Neuronal stem cell (in vitro differentiated cells): ENCODE measurements around the gene KANSL1.
"Not testable (repeated sequence)": the region's sequence is repeated elsewhere in the genome, so short reads cannot be mapped to it uniquely, and the experiment has no call there.

Experiments used
- DNase-seq: peaks from one replicate; pipeline ENCODE4 v3.0.0-alpha.2; 2013; ENCODE audit warnings: low spot score
- H2AFZ ChIP-seq: one replicate; pipeline ENCODE4 v1.6.1; 2013; ENCODE audit warnings: mild to moderate bottlenecking, low read length, inconsistent platforms
- H2AK5ac ChIP-seq: 2 replicates; pipeline ENCODE4 v1.6.1; 2013; ENCODE audit warnings: low read depth, mild to moderate bottlenecking, inconsistent platforms, low read length, moderate library complexity, mixed read lengths
- H2BK120ac ChIP-seq: 2 replicates; pipeline ENCODE4 v1.6.1; 2013; ENCODE audit warnings: low read depth, mild to moderate bottlenecking, inconsistent platforms, low read length, moderate library complexity, mixed read lengths
- H2BK12ac ChIP-seq: one replicate; pipeline ENCODE4 v1.6.1; 2013; ENCODE audit warnings: low read length, inconsistent platforms
- H2BK15ac ChIP-seq: 2 replicates; pipeline ENCODE4 v1.6.1; 2013; ENCODE audit warnings: mild to moderate bottlenecking, low read length, inconsistent platforms, mixed read lengths
- H2BK5ac ChIP-seq: one replicate; pipeline ENCODE4 v1.6.1; 2013; ENCODE audit warnings: inconsistent platforms, mild to moderate bottlenecking, low read length, moderate library complexity
- H3K14ac ChIP-seq: one replicate; pipeline ENCODE4 v1.6.1; 2013; ENCODE audit warnings: low read length, inconsistent platforms
- H3K18ac ChIP-seq: 2 replicates; pipeline ENCODE4 v1.6.1; 2013; ENCODE audit warnings: low read length, inconsistent platforms
- H3K23ac ChIP-seq: 2 replicates; pipeline ENCODE4 v1.6.1; 2013; ENCODE audit warnings: low read depth, mild to moderate bottlenecking, mixed read lengths, low read length, inconsistent platforms; ENCODE audit not compliant: poor library complexity
- H3K27ac ChIP-seq: replicated peaks from 3 replicates; pipeline ENCODE4 v1.5.1; 2013; ENCODE audit warnings: low read length, inconsistent platforms
- H3K27me3 ChIP-seq, 3 experiments: 2 replicates each; pipeline ENCODE4 v1.6.1; 2013; ENCODE audit warnings: low read length in 3 of 3, mild to moderate bottlenecking in 2 of 3, inconsistent platforms in 1 of 3, low read depth in 1 of 3, mixed read lengths in 1 of 3, moderate library complexity in 1 of 3; ENCODE audit not compliant: control insufficient read depth in 3 of 3, insufficient read depth in 3 of 3
- H3K36me3 ChIP-seq, 2 donors: replicated peaks in 1 of 2; 2 replicates each; pipeline ENCODE4 v1.6.1; 2013; ENCODE audit warnings: low read length in 2 of 2; ENCODE audit not compliant: control insufficient read depth in 2 of 2, insufficient read depth in 2 of 2
- H3K4ac ChIP-seq: 2 replicates; pipeline ENCODE4 v1.6.1; 2013; ENCODE audit warnings: inconsistent platforms, mild to moderate bottlenecking, low read length, moderate library complexity
- H3K4me1 ChIP-seq, 2 donors: 1 replicate in 1 of 2; 2 replicates in 1 of 2; pipeline ENCODE4 v1.6.1; 2013; ENCODE audit warnings: low read length in 2 of 2, low read depth in 1 of 2; ENCODE audit not compliant: control insufficient read depth in 2 of 2, insufficient read depth in 1 of 2
- H3K4me2 ChIP-seq: one replicate; pipeline ENCODE4 v1.6.1; 2013; ENCODE audit warnings: mild to moderate bottlenecking, low read length, inconsistent platforms; ENCODE audit not compliant: insufficient read depth, poor library complexity, severe bottlenecking
- H3K4me3 ChIP-seq, 2 donors: 2 replicates each; pipeline ENCODE4 v1.5.1; 2013; ENCODE audit warnings: low read length in 2 of 2, mild to moderate bottlenecking in 2 of 2, inconsistent platforms in 1 of 2, moderate library complexity in 1 of 2
- H3K79me1 ChIP-seq: one replicate; pipeline ENCODE4 v1.6.1; 2013; ENCODE audit warnings: low read depth, mild to moderate bottlenecking, inconsistent platforms, low read length, moderate library complexity
- H3K9ac ChIP-seq: one replicate; pipeline ENCODE4 v1.6.1; 2013; ENCODE audit warnings: mild to moderate bottlenecking, low read depth, low read length, inconsistent platforms; ENCODE audit not compliant: poor library complexity
- H3K9me3 ChIP-seq, 2 donors: replicated peaks in 1 of 2; 2 replicates each; pipeline versions ENCODE3 to v1.6.1; 2013; ENCODE audit warnings: low read length in 2 of 2, mild to moderate bottlenecking in 2 of 2, inconsistent platforms in 1 of 2, low read depth in 1 of 2, mixed read lengths in 1 of 2, moderate library complexity in 1 of 2; ENCODE audit not compliant: control insufficient read depth in 2 of 2, insufficient read depth in 1 of 2
- H4K8ac ChIP-seq: one replicate; pipeline ENCODE4 v1.6.1; 2013; ENCODE audit warnings: low read depth, mild to moderate bottlenecking, inconsistent platforms, low read length, moderate library complexity
- H4K91ac ChIP-seq: one replicate; pipeline ENCODE4 v1.6.1; 2013; ENCODE audit warnings: low read length, low read depth, mild to moderate bottlenecking, inconsistent platforms; ENCODE audit not compliant: poor library complexity
- WGBS, 2 donors: extraction: QIAGEN DNeasy Blood & Tissue Kit; methylation state at CpG; one replicate each; pipeline ENCODE4 v1.1.7; 2013; ENCODE audit warnings: missing lambda C conversion rate in 2 of 2, mixed read lengths in 1 of 2; ENCODE audit not compliant: insufficient read length in 2 of 2, insufficient replicate concordance in 1 of 2; ENCODE audit errors: extremely low coverage in 2 of 2; 5-methylcytosine and 5-hydroxymethylcytosine counted together

Gene KANSL1

DNA sequence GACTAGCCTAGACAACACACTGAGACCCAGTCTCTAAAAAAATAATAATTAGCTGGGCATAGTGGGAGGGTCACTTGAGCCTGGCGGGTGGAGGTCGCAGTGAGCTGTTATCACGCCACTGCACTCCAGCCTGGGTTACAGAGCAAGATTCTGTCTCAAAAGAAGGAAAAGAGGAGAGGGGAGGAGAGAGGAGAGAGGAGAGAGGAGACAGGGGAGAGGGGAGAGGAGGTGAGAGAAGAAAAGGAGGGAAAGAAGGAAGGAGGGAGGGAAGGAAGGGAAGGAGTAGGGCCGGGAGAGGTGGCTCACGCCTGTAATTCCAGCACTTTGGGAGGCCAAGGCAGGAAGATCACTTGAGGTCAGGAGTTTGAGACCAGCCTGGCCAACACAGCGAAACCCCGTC lies 9.8 kb downstream of the KANSL1 start:
- H2BK5ac ChIP-seq, H2BK12ac ChIP-seq, DNase-seq, H2AFZ ChIP-seq, H3K18ac ChIP-seq, H4K8ac ChIP-seq, H3K4me3 ChIP-seq, H3K27me3 ChIP-seq, H3K23ac ChIP-seq, H3K27ac ChIP-seq, H2BK120ac ChIP-seq, H2BK15ac ChIP-seq, H3K9ac ChIP-seq, H3K4ac ChIP-seq, H3K14ac ChIP-seq, H3K4me2 ChIP-seq, H3K9me3 ChIP-seq, H2AK5ac ChIP-seq, H4K91ac ChIP-seq: not testable (repeated sequence)
- peaks cover 11% of the 10 kb centered on the region for H3K79me1 ChIP-seq
- peaks cover 0 to 27% of the 10 kb centered on the region in 2 donors for H3K36me3 ChIP-seq
- WGBS, 2 donors = no CpG with 5 or more reads among the region's 7 CpGs
- peaks cover 1 to 12% of the 10 kb centered on the region in 2 donors for H3K4me1 ChIP-seq

DNA sequence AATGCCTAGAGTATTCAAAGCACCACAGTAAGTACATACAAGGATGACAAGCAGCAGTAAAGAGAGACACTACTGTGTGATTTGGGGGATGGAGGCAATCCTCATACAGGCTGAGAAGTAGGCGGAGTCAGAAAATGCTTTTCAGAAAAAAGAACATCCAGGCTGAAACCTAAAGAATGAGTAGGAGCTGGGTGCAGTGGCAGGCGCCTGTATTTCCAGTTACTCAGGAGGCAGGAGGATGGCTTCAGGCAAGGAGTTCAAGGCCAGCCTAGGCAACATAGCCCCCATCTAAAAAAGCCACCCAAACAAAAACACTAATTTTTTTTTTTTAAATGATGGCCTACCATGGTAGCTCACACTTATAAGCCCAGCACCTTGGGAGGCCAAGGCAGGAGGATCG lies 10.3 kb downstream of the KANSL1 start:
- H2AK5ac ChIP-seq = no peak overlapping the region
- H2BK12ac ChIP-seq = no peak overlapping the region
- no peak overlapping the region for H3K4me2 ChIP-seq
- H3K27me3 ChIP-seq = no peaks in the 10 kb centered on the region
- no peak overlapping the region for H3K14ac ChIP-seq
- H3K79me1 ChIP-seq = peaks cover 11% of the 10 kb centered on the region
- no peak overlapping the region for H2BK15ac ChIP-seq
- H3K4me1 ChIP-seq = peaks cover 0 to 12% of the 10 kb centered on the region in 2 donors
- H3K27ac ChIP-seq = no peak overlapping the region
- WGBS, 2 donors = no CpG with 5 or more reads among the region's 3 CpGs
- no peak overlapping the region for H4K91ac ChIP-seq
- H4K8ac ChIP-seq = no peak overlapping the region
- H3K9ac ChIP-seq = no peak overlapping the region
- no peak overlapping the region for H2AFZ ChIP-seq
- H3K4me3 ChIP-seq = no peak overlapping the region
- no peak overlapping the region for H3K4ac ChIP-seq
- no peak overlapping the region for H2BK5ac ChIP-seq
- H3K23ac ChIP-seq = no peak overlapping the region
- no peak overlapping the region for H2BK120ac ChIP-seq
- H3K36me3 ChIP-seq = peaks cover 0 to 25% of the 10 kb centered on the region in 2 donors
- no peaks in the 10 kb centered on the region for H3K9me3 ChIP-seq
- DNase-seq = no peak
- H3K18ac ChIP-seq = no peak overlapping the region

DNA sequence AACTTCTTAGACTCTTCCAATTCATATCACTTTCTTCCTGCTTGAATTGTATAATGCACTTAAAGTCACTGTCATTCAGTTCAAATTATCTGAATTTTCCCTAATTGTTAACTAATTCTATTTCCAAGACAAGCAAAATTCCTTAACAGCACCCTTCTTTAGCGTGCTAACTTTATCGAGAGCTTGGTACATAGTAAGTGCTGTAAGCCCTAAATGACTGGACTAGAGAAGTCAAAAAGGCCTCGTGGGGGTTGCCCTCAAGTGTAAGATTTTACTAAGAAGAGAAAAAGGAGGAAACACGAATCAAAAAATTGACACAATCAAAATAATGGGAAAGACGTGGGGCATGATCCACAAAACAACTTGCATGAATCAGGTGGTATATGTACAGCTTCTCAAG lies 11.3 kb downstream of the KANSL1 start:
- no peak overlapping the region for H4K91ac ChIP-seq
- no peak overlapping the region for H2BK15ac ChIP-seq
- no peak overlapping the region for H2BK12ac ChIP-seq
- no peak overlapping the region for H3K4ac ChIP-seq
- no peak overlapping the region for H3K18ac ChIP-seq
- WGBS, 2 donors = no CpG with 5 or more reads among the region's 5 CpGs
- H3K4me1 ChIP-seq = peaks cover 0 to 12% of the 10 kb centered on the region in 2 donors
- H3K4me2 ChIP-seq = no peak overlapping the region
- H2BK5ac ChIP-seq = no peak overlapping the region
- H3K27me3 ChIP-seq = no peaks in the 10 kb centered on the region
- H3K9me3 ChIP-seq = no peaks in the 10 kb centered on the region
- H2AK5ac ChIP-seq = no peak overlapping the region
- no peak for DNase-seq
- H3K27ac ChIP-seq = no peak overlapping the region
- H3K9ac ChIP-seq = no peak overlapping the region
- peaks cover 11% of the 10 kb centered on the region for H3K79me1 ChIP-seq
- H3K14ac ChIP-seq = no peak overlapping the region
- H3K36me3 ChIP-seq = peaks cover 0 to 25% of the 10 kb centered on the region in 2 donors
- no peak overlapping the region for H3K23ac ChIP-seq
- no peak overlapping the region for H3K4me3 ChIP-seq
- H4K8ac ChIP-seq = no peak overlapping the region
- no peak overlapping the region for H2BK120ac ChIP-seq
- no peak overlapping the region for H2AFZ ChIP-seq

DNA sequence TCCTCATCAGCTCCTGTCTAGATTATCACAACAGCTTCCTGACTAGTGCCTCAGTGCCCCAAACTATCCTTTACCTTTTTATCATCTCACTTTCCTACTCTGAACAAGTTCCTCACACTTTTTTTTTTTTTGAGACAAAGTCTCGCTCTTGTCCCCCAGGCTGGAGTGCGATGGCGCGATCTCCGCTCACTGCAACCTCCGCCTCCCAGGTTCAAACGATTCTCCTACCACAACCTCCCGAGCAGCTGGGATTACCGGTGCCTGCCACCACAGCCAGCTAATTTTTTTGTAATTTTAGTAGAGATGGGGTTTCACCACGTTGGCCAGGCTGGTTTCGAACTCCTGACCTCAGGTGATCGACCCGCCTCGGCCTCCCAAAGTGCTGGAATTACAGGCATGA lies 11.9 kb downstream of the KANSL1 start:
- not testable (repeated sequence) for H3K4me3 ChIP-seq, H3K23ac ChIP-seq, H2BK15ac ChIP-seq, H2BK120ac ChIP-seq, H3K14ac ChIP-seq, H3K9me3 ChIP-seq, H3K4me2 ChIP-seq, H3K4ac ChIP-seq, H2BK12ac ChIP-seq, H2AK5ac ChIP-seq, H3K9ac ChIP-seq, H3K27me3 ChIP-seq, H4K91ac ChIP-seq, DNase-seq, H3K18ac ChIP-seq, H2AFZ ChIP-seq, H4K8ac ChIP-seq, H3K27ac ChIP-seq, H2BK5ac ChIP-seq
- Histone ChIP-seq H3K4me1 (peaks cover 0 to 12% of the 10 kb centered on the region in 2 donors), H3K79me1 (peaks cover 11% of the 10 kb centered on the region), H3K36me3 (peaks cover 0 to 26% of the 10 kb centered on the region in 2 donors)
- no CpG with 5 or more reads among the region's 14 CpGs for WGBS, 2 donors
